GM12892 (cell line): ENCODE measurements around the gene ANKRD30A.

Source experiments
- POLR2A ChIP-seq: IDR thresholded peaks from 2 replicates; pipeline ENCODE4 v1.6.1; 2011; ENCODE audit warnings: low read depth, low read length, control low read depth
- POLR2AphosphoS5 ChIP-seq: IDR thresholded peaks from 2 replicates; pipeline ENCODE4 v1.6.1; 2011; ENCODE audit warnings: low read depth, low read length, control low read depth
- TAF1 ChIP-seq: IDR thresholded peaks from 2 replicates; pipeline ENCODE4 v1.6.1; 2011; ENCODE audit warnings: low read depth, mild to moderate bottlenecking, control low read depth, low read length, borderline replicate concordance

DNA sequence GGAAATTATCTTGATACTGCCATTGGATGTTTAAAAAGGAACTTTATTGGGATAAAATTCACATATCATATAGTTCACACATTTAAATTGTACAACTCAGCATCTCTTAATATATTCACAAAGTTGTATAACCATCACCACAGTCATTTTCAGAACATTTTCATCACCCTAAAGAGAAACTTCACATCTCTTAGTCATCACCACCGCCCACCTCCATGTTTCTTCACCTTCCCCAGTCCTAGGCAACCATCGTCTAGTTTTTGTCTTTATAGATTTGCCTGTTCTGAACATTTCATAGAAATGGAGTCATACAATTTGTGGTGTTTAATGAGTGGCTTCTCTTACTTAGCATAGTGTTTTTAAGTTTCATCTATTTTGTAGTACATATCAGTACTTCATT, 96.6 kb downstream of the ANKRD30A start:
- TF ChIP-seq POLR2A = no peak
- TF ChIP-seq POLR2AphosphoS5 = no peak
- no peak for TF ChIP-seq TAF1
